Raji (cell line): Measurements from ENCODE around the gene ANKRD6.

ENCODE experiments used
- POLR2A ChIP-seq: IDR thresholded peaks from 2 replicates; pipeline ENCODE4 v1.6.1; 2011; ENCODE audit warnings: low read depth, low read length, control low read depth; ENCODE audit not compliant: insufficient read depth

Gene ANKRD6

DNA sequence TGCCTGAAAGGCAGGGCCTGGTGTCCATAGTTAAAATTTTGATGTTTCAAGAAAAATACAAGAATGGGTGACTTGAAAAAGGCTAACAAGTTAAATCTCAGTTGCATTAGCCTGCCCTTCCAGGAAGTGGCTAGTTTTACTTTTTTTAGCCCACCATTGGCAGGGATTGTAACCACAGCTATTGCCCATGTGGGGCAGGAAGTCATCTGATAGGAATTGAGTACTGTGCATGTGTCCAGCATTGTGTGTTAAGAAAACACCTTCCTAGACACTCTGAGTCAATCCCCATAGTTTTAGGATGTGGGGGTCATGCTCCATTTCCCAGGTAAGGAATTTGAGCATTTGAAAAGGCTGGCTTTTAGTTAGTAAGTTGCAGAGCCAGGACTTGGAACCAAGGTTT, 178.7 kb downstream of the ANKRD6 start:
- TF ChIP-seq POLR2A = no peak

DNA sequence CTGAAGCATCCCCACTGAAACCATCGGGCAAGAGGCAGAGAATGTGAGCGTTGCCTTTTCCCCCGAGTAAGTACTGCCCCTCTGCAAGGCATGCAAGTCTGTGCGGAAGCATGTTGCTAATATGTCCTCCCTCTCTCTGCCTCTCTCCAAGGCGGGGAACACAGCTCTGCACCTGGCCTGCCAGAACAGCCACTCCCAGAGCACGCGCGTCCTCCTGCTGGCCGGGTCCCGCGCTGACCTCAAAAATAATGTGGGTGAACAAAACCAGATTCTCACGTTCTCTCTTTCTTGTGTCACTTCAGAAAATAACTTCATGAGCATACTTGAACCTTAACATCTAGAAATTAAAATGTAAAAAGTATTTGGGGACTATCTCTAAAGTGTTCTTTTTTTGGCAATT, 179.2 kb downstream of the ANKRD6 start:
- no peak for TF ChIP-seq POLR2A

- no peak for TF ChIP-seq POLR2A
These were observed 180.8 kb downstream of the ANKRD6 start for GRCh38 chr6:89613790-89614189.

- TF ChIP-seq POLR2A = no peak
These were observed 182.9 kb downstream of the ANKRD6 start for GRCh38 chr6:89615882-89616281.

GRCh38 chr6:89616531-89616930, 183.6 kb downstream of the ANKRD6 start:
- no peak for TF ChIP-seq POLR2A

GRCh38 chr6:89618026-89618425, 185.1 kb downstream of the ANKRD6 start:
- no peak for TF ChIP-seq POLR2A

DNA sequence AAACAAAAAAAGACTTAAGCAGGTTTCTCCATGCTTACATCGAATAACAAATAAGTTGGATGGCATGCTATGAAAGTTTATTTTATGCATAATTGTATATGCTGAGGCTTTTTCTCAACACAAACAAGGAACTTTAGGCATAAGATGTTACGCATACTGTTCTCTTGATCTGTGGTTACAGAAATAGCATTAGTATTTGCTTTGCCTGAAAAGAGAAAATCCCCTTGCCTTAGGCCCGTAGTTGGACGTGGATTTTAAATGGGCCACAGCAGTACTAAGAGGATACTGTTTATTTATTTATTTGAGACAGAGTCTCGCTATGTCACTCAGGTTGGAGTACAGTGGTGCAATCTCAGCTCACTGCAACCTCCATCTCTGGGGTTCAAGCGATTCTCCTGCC, 186.6 kb downstream of the ANKRD6 start:
- TF ChIP-seq POLR2A = no peak

DNA sequence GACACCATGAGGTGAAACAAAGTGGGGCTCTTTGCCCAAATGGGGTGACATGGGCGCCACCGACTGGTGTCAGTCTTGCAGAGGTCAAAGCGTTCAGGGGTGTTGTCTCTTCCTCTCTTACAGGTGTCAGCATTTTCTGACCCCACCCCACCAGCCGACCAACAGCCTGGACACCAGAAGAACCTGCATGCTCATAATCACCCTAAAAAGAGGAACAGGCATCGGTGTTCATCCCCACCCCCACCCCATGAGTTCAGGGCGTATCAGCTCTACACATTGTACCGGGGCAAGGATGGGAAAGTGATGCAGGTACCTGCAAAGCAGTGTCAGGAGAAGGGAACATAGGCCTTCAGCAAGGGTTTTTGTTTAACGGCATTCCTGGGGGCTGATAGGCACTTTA, 190.8 kb downstream of the ANKRD6 start:
- TF ChIP-seq POLR2A = no peak

DNA sequence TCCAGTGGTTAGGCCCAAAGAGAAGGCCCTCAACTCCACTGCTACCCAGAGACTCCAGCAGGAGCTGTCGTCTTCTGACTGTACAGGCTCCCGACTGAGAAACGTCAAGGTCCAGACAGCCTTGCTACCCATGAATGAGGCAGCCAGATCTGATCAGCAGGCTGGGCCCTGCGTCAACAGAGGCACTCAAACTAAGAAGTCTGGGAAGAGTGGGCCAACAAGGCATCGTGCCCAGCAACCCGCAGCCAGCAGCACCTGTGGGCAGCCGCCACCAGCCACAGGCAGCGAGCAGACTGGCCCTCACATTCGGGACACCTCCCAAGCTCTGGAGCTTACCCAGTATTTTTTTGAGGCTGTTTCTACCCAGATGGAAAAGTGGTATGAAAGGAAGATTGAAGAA, 197.5 kb downstream of the ANKRD6 start:
- TF ChIP-seq POLR2A = no peak

- TF ChIP-seq POLR2A = no peak
These were observed 205.0 kb downstream of the ANKRD6 start for GRCh38 chr6:89637960-89638319.

- TF ChIP-seq POLR2A = peak; percentile 93
These were observed 205.6 kb downstream of the ANKRD6 start, which contains the start of gene LYRM2 for GRCh38 chr6:89638320-89639195. Gene LYRM2 (minus strand): TSS chr6:89638747. CDS start chr6:89638716, 31 bp downstream.

GRCh38 chr6:89640804-89641203, 207.9 kb downstream of the ANKRD6 start:
- no peak for TF ChIP-seq POLR2A

- no peak for TF ChIP-seq POLR2A
These were observed 210.0 kb downstream of the ANKRD6 start for GRCh38 chr6:89642956-89643355.

DNA sequence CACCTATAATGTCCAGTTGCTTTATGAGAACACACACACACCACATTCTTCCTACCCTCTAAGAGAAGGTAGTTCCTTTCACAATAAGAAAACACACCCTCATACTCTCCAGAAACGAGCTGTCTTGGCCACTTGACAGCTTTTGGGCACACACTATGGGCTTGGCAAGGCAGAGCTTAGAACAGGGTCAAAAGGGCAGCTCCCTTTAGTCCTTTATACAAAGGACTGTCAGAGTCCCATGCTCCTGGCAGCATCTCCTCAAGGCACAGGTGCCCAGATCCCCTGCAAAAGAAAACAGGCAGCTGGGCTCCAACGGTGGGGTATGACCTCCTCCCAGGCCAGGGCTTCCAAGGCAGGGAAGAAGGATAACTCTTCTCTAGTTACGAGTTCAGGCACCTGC, 210.5 kb downstream of the ANKRD6 start:
- no peak for TF ChIP-seq POLR2A

DNA sequence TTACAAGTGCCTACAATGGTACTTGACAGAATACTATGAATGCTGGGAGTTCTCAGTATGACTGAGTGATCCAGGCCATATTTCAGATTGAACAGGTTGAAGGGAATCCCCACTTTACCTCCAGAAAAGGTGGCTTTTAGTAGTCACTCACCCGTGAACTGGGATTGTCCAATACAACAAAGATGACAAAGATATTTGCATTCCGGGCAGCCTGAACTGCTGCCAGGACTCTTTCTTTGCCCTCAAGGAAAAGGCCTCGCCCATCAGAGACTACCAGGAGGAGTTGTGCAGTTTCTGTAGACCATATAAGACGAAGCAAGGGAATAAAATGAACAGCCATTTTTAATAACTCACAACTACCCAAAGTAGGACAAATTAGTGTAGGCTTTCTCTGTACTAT, 211.9 kb downstream of the ANKRD6 start:
- no peak for TF ChIP-seq POLR2A

DNA sequence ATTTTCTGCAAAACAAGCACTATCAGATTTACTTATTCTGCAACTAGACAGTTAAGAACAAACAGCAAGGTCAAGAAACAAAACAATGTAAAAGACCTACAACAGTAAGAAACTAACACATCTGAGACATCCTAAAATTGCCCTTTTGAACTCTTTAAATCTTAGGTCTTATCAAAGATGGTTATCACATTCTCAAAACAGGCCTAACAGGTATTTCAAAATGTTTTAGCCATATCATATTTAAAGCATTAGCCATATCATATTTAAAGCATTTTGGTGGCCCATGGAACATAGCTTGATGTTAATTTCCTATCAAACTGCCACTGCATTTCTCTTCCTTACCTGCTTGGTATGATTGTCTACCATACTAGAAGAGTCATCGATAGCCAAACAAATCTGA, 216.7 kb downstream of the ANKRD6 start:
- no peak for TF ChIP-seq POLR2A

DNA sequence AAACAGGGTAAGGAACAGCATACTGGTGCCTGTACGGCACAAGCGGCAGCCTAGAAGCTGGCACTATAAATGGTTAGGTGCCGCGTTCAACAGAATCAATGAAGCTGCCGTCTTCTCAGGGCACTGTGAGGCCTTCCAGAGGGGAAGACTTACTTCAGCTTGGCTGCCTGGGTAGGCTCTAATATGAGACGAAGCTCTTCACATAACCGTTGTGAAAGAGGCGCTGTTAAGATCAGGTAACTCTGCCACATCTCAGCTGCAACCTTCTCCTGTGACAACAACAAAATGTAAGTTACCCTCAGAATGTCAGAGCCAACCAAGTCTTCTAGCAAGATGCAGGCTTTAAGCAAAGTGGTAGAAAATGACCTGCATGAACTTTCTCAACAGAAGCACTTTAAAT, 217.6 kb downstream of the ANKRD6 start:
- TF ChIP-seq POLR2A = no peak
